NCI-H128 (cell line): ENCODE data around the gene SBK1.

Experiments used
- DNase-seq: peaks from one replicate; lab custom pipeline; 2025; ENCODE audit not compliant: unreplicated experiment; lab: John Stamatoyannopoulos, UW

Gene SBK1

GRCh38 chr16:28280881-28281836 lies 11.2 kb upstream of the SBK1 start:
- DNase-seq = no peak

- no peak for DNase-seq
These were observed 10.3 kb upstream of the SBK1 start for GRCh38 chr16:28282045-28282444.

GRCh38 chr16:28283173-28283572 lies 9.2 kb upstream of the SBK1 start:
- no peak for DNase-seq

- no peak for DNase-seq
These were observed 8.3 kb upstream of the SBK1 start for GRCh38 chr16:28283798-28284577.

- no peak for DNase-seq
These were observed 6.7 kb upstream of the SBK1 start for GRCh38 chr16:28285649-28286048.

GRCh38 chr16:28288114-28288513 lies 4.2 kb upstream of the SBK1 start:
- DNase-seq = no peak

- no peak for DNase-seq
These were observed 3.3 kb upstream of the SBK1 start for GRCh38 chr16:28289048-28289447.

GRCh38 chr16:28289939-28290858 lies 2.1 kb upstream of the SBK1 start:
- no peak for DNase-seq

GRCh38 chr16:28290859-28291254 lies 1.5 kb upstream of the SBK1 start:
- DNase-seq = no peak

GRCh38 chr16:28292731-28293600 lies 641 bp downstream of the SBK1 start:
- peak; percentile 67 for DNase-seq

- DNase-seq = no peak
These were observed 1.3 kb downstream of the SBK1 start for GRCh38 chr16:28293601-28293960.

- no peak for DNase-seq
These were observed 1.9 kb downstream of the SBK1 start for GRCh38 chr16:28294201-28294600.

- DNase-seq = no peak
These were observed 3.0 kb downstream of the SBK1 start for GRCh38 chr16:28295276-28295675.

- no peak for DNase-seq
These were observed 5.0 kb downstream of the SBK1 start for GRCh38 chr16:28297308-28297707.

- DNase-seq = no peak
These were observed 5.6 kb downstream of the SBK1 start for GRCh38 chr16:28297784-28298510.

GRCh38 chr16:28298511-28298878 lies 6.2 kb downstream of the SBK1 start:
- DNase-seq = no peak

- no peak for DNase-seq
These were observed 8.0 kb downstream of the SBK1 start for GRCh38 chr16:28300327-28300726.

GRCh38 chr16:28301154-28301553 lies 8.8 kb downstream of the SBK1 start:
- no peak for DNase-seq

- DNase-seq = no peak
These were observed 9.3 kb downstream of the SBK1 start for GRCh38 chr16:28301620-28302019.

GRCh38 chr16:28303132-28303531 lies 10.8 kb downstream of the SBK1 start:
- DNase-seq = no peak
